Measurements from ENCODE around the gene ISM1.

DNA sequence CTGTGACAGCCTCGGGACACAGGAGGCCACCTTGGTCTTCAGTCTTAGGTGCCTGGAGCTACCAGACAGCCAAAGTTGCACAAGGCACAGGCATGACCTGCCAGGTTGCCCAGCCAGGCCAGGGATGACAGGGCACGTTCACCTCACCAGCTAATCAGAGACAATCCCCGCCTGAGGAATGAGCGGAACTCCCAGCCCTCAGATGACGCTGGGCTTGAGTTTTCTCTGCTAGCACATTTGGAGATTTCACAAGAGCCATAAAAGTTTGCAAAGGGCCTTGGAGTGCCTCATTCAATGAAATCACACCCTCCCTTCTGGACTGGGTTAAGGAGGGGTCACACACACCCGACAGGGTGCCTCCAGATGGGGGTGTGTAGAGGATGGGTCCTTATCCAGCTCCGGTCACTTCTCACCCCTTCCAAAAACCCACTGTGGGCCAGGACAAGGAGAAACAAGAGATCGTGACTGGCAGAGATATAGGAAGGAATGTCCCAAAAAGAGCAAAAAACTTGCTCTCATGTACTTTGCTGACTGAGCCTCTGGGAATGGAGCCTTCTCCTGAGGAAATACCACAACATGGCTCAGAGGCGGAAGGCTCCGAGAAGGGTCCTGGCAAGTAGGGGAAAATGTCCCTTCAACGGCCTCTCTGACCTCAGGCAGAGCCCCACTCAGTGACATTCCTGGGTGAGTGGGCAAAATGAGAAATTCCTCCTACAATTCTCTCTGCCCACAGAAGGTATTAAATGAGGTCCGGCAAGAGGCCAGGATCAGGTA is 121.6 kb downstream of the ISM1 start:
- TF ChIP-seq, protein P1, sequence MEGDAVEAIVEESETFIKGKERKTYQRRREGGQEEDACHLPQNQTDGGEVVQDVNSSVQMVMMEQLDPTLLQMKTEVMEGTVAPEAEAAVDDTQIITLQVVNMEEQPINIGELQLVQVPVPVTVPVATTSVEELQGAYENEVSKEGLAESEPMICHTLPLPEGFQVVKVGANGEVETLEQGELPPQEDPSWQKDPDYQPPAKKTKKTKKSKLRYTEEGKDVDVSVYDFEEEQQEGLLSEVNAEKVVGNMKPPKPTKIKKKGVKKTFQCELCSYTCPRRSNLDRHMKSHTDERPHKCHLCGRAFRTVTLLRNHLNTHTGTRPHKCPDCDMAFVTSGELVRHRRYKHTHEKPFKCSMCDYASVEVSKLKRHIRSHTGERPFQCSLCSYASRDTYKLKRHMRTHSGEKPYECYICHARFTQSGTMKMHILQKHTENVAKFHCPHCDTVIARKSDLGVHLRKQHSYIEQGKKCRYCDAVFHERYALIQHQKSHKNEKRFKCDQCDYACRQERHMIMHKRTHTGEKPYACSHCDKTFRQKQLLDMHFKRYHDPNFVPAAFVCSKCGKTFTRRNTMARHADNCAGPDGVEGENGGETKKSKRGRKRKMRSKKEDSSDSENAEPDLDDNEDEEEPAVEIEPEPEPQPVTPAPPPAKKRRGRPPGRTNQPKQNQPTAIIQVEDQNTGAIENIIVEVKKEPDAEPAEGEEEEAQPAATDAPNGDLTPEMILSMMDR (conservative IDR thresholded peaks at IDR 0.05; ENCODE audit: low read depth in 2 of 2) = no peak
- TF ChIP-seq, protein P2, sequence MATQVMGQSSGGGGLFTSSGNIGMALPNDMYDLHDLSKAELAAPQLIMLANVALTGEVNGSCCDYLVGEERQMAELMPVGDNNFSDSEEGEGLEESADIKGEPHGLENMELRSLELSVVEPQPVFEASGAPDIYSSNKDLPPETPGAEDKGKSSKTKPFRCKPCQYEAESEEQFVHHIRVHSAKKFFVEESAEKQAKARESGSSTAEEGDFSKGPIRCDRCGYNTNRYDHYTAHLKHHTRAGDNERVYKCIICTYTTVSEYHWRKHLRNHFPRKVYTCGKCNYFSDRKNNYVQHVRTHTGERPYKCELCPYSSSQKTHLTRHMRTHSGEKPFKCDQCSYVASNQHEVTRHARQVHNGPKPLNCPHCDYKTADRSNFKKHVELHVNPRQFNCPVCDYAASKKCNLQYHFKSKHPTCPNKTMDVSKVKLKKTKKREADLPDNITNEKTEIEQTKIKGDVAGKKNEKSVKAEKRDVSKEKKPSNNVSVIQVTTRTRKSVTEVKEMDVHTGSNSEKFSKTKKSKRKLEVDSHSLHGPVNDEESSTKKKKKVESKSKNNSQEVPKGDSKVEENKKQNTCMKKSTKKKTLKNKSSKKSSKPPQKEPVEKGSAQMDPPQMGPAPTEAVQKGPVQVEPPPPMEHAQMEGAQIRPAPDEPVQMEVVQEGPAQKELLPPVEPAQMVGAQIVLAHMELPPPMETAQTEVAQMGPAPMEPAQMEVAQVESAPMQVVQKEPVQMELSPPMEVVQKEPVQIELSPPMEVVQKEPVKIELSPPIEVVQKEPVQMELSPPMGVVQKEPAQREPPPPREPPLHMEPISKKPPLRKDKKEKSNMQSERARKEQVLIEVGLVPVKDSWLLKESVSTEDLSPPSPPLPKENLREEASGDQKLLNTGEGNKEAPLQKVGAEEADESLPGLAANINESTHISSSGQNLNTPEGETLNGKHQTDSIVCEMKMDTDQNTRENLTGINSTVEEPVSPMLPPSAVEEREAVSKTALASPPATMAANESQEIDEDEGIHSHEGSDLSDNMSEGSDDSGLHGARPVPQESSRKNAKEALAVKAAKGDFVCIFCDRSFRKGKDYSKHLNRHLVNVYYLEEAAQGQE (IDR thresholded peaks at IDR 0.05; ENCODE audit: unreplicated experiment) = no peak
- no peak for TF ChIP-seq EZH2phosphoT487 (IDR thresholded peaks at IDR 0.05; ENCODE audit: unreplicated experiment)
- TF ChIP-seq EZH2 (IDR thresholded peaks at IDR 0.05; ENCODE audit: low read depth, unreplicated experiment) = no peak
- TF ChIP-seq ZNF114 (CRISPR knock-in tag; IDR thresholded peaks at IDR 0.05) = no peak
- no peak for TF ChIP-seq POLR2AphosphoS5 (IDR thresholded peaks at IDR 0.05; ENCODE audit: low read depth)
- no peak for TF ChIP-seq JUNB (IDR thresholded peaks at IDR 0.05; ENCODE audit: unreplicated experiment)
- no peak for TF ChIP-seq CREB1 (CRISPR knock-in tag; IDR thresholded peaks at IDR 0.05; ENCODE audit: low read depth)
- TF ChIP-seq ZNF331 (CRISPR knock-in tag; IDR thresholded peaks at IDR 0.05; ENCODE audit: low read depth) = no peak
- TF ChIP-seq STAT1 (IDR thresholded peaks at IDR 0.05; ENCODE audit: unreplicated experiment) = no peak
- TF ChIP-seq, protein P3, sequence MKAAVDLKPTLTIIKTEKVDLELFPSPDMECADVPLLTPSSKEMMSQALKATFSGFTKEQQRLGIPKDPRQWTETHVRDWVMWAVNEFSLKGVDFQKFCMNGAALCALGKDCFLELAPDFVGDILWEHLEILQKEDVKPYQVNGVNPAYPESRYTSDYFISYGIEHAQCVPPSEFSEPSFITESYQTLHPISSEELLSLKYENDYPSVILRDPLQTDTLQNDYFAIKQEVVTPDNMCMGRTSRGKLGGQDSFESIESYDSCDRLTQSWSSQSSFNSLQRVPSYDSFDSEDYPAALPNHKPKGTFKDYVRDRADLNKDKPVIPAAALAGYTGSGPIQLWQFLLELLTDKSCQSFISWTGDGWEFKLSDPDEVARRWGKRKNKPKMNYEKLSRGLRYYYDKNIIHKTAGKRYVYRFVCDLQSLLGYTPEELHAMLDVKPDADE (IDR thresholded peaks at IDR 0.05) = no peak
